ENCODE measurements around the gene JPT2. TPM values are rescaled to one million over a fixed set of nuclear protein-coding genes. Genes with fewer than 3 reads are reported as not detected.

JPT2 gene
- total and polyA plus RNA-seq, 12 donors: 11.9 to 50.5 (median 32.2) TPM

DNA sequence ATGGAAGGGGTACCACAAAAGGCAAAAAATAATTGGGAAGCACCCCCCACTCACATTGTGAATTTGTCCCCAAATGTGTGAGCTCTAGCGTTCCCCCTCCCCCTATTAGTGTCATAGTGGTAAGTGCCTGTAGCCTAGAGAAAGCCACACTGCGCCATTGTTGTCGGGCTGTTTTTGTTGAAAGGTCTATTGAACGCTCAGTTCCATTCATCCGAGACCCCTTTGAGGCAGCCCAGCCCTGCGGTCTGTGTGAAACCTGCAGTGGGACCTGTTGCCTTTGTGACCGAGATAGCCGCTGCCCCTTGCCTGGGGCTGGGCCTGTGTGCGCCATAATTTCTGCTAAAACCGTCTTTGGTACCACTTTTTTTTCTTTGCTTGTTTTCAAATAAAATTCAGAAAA, 3.0 kb downstream of the JPT2 start:
- TF ChIP-seq CTCF (IDR thresholded peaks at IDR 0.05): no peak
- no peak for TF ChIP-seq POLR2A (IDR thresholded peaks at IDR 0.05)
- intact Hi-C loops (cut with DNase I): no loop called here
- 90 to 95% (median 93%) methylated on average over 10 of the region's 10 CpGs for WGBS, 4 donors
- peaks cover 0 to 11% of the 10 kb centered on the region in 2 donors for H3K4me1 ChIP-seq (replicated peaks in 1 of 2)
- H3K4me3 ChIP-seq: no peak overlapping the region
- H3K36me3 ChIP-seq (replicated peaks in 1 of 2): peaks cover 0 to 21% of the 10 kb centered on the region in 2 donors
- H3K9me3 ChIP-seq (replicated peaks in 1 of 3): no peaks in the 10 kb centered on the region
- DNase-seq: no peak
- no peaks in the 10 kb centered on the region for H3K27me3 ChIP-seq
- H3K27ac ChIP-seq: no peak overlapping the region

- WGBS, 4 donors: 90 to 94% (median 93%) methylated on average over 17 of the region's 17 CpGs
- Histone ChIP-seq H3K36me3 (replicated peaks in 1 of 2) (peaks cover 0 to 45% of the 10 kb centered on the region in 2 donors), H3K9me3 (replicated peaks in 1 of 3) (no peaks in the 10 kb centered on the region), H3K27ac (no peak overlapping the region), H3K27me3 (no peaks in the 10 kb centered on the region), H3K4me1 (replicated peaks in 1 of 2) (peaks cover 0 to 8% of the 10 kb centered on the region in 2 donors), H3K4me3 (no peak overlapping the region)
- no peak for DNase-seq
- intact Hi-C loops (cut with DNase I): no loop called here
- TF ChIP-seq CTCF (IDR thresholded peaks at IDR 0.05): no peak
- TF ChIP-seq POLR2A (IDR thresholded peaks at IDR 0.05): no peak
Observed at GRCh38 chr16:1687427-1688316, 9.6 kb downstream of the JPT2 start.

DNA sequence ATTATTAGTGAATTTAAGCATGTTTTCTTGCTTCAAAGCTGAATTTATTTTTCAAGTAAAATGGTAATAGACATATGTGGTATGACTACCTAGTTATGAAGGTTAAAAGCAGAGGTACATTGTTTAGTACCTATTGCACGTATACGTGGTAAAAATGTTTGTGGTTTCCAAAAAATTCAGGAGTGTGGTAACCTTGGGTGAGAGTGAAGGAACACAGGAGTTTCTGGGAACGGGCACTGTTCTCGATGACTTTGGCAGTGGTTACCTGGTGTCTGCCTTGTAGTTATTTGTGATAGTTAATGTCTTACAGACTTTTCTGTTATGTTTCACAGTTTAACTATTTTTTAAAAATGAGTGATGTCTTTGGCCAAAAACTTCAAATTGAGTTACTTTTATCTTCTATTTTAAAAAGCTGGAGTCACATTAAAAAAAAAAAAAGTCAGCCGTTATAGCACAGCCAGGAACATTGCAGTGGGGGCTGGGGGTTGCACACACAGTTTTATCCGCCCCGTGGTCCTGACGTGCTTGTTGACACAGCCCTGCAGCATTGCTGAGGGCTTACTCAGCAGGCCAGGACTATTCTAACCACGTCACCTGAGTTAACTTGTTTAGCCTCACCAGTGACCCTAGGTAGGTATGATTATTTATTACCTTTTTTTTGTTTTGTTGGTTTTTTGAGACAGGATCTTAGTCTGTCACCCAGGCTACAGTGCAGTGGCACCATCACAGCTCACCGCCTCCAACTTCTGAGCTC, 10.9 kb downstream of the JPT2 start:
- no peak for DNase-seq
- no peak overlapping the region for H3K4me3 ChIP-seq
- H3K9me3 ChIP-seq (replicated peaks in 1 of 3): no peaks in the 10 kb centered on the region
- TF ChIP-seq CTCF (IDR thresholded peaks at IDR 0.05) (no peak), POLR2A (IDR thresholded peaks at IDR 0.05) (no peak)
- no peaks in the 10 kb centered on the region for H3K27me3 ChIP-seq
- 90 to 94% (median 93%) methylated on average over 10 of the region's 10 CpGs for WGBS, 4 donors
- H3K36me3 ChIP-seq (replicated peaks in 1 of 2): peaks cover 0 to 52% of the 10 kb centered on the region in 2 donors
- intact Hi-C loops (cut with DNase I): no loop called here
- H3K4me1 ChIP-seq (replicated peaks in 1 of 2): peaks cover 0 to 8% of the 10 kb centered on the region in 2 donors
- no peak overlapping the region for H3K27ac ChIP-seq

DNA sequence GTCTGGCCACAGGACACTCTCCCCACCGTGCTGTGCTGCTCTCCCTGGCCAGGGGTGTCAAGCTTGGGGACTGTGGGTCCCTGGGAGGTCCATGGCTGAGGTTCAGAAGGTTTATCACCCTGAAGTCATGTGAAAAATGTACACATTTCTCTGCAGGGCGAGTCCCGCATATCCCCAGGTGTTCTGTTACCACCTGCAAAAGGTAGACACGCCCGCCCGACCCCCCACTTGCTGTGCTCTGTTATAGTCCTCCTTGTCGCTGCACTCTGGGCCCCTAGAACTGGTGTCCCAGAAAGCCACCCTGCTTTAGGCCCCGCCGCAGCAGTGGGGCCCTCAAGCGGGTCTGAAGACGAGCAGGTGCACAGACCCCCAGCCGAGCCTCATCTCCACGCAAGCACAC, 11.8 kb downstream of the JPT2 start:
- no peak overlapping the region for H3K27ac ChIP-seq
- TF ChIP-seq CTCF (IDR thresholded peaks at IDR 0.05): no peak
- no peak for TF ChIP-seq POLR2A (IDR thresholded peaks at IDR 0.05)
- intact Hi-C loops (cut with DNase I): no loop called here
- WGBS, 4 donors: 93 to 98% (median 95%) methylated on average over 8 to 13 of the region's 13 CpGs
- H3K9me3 ChIP-seq (replicated peaks in 1 of 3): no peaks in the 10 kb centered on the region
- H3K4me3 ChIP-seq: no peak overlapping the region
- no peak for DNase-seq
- peaks cover 0 to 8% of the 10 kb centered on the region in 2 donors for H3K4me1 ChIP-seq (replicated peaks in 1 of 2)
- H3K27me3 ChIP-seq: no peaks in the 10 kb centered on the region
- peaks cover 0 to 57% of the 10 kb centered on the region in 2 donors for H3K36me3 ChIP-seq (replicated peaks in 1 of 2)

Data from adrenal gland (tissue), 12 donors.